Erythroblast (primary cell): ENCODE data around the gene PRR5.

Experiments
- GATA1 ChIP-seq: IDR thresholded peaks from 2 replicates; pipeline ENCODE4 v1.6.1; 2011; ENCODE audit warnings: low read depth, mild to moderate bottlenecking, control low read depth, low read length, moderate library complexity
- POLR2A ChIP-seq: IDR thresholded peaks from 2 replicates; pipeline ENCODE4 v1.6.1; 2011; ENCODE audit warnings: mild to moderate bottlenecking, low read length

DNA sequence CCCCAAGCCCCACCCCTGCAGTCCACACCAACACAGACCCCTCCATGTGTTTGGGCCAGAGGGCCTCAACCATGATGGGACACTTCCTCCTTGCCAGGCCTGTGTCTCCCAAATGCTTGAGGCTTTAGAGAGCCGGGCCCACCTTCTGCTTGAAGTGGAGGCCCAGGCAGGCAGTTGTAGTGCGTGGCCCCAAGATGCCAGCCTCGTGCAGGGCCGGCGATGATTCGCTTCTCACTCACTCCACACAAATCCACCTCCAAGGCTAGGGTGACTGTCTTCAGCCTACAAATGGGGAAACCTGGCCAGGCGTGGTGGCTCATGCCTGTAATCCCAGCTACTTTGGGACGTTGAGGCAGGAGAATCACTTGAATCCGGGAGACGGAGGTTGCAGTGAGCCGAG is 5.7 kb downstream of the PRR5 start:
- TF ChIP-seq POLR2A (no peak), GATA1 (no peak)
